ENCODE results near the gene OR4E2. TPM values are rescaled to one million over a fixed set of nuclear protein-coding genes. Genes with fewer than 3 reads are reported as not detected.
A peak's percentile ranks its signal among the peaks of the same experiment; 100 is the strongest.

The OR4E2 gene
- total and polyA plus RNA-seq, 12 donors, result not detected

- intact Hi-C loops (cut with DNase I), result no loop called here
- peaks cover 0 to 6% (median 0%) of the 10 kb centered on the region in 11 donors for H3K9me3 ChIP-seq
- no peaks in the 10 kb centered on the region for H3K4me1 ChIP-seq
- TF ChIP-seq CTCF (IDR thresholded peaks at IDR 0.05), result no peak
- no peak overlapping the region for H3K27ac ChIP-seq
- H3K4me3 ChIP-seq, result no peak overlapping the region
- DNase-seq, result no peak
- H3K36me3 ChIP-seq, result no peaks in the 10 kb centered on the region
- ATAC-seq, result no peak
- H3K27me3 ChIP-seq, result peaks cover 0 to 7% (median 0%) of the 10 kb centered on the region in 7 donors
- 68 to 73% methylated on average over 5 of the region's 5 CpGs for WGBS, 2 donors
These were observed 10.2 kb upstream of the OR4E2 start for GRCh38 chr14:21643407-21643806.

- H3K9me3 ChIP-seq, result peaks cover 0 to 12% (median 0%) of the 10 kb centered on the region in 11 donors
- H3K27me3 ChIP-seq, result peaks cover 0 to 7% (median 0%) of the 10 kb centered on the region in 7 donors
- H3K4me1 ChIP-seq, result peaks cover 0 to 4% (median 0%) of the 10 kb centered on the region in 9 donors
- H3K36me3 ChIP-seq, result no peaks in the 10 kb centered on the region
- no peak overlapping the region for H3K4me3 ChIP-seq
- no peak overlapping the region for H3K27ac ChIP-seq
- TF ChIP-seq CTCF (IDR thresholded peaks at IDR 0.05), result no peak
- no peak for DNase-seq
- intact Hi-C loops (cut with DNase I), result no loop called here
- ATAC-seq, result no peak
These were observed 6.3 kb upstream of the OR4E2 start for GRCh38 chr14:21647380-21647779.

GRCh38 chr14:21652209-21652808 lies 1.3 kb upstream of the OR4E2 start:
- Histone ChIP-seq H3K4me1 (peaks cover 0 to 11% (median 0%) of the 10 kb centered on the region in 9 donors), H3K36me3 (no peaks in the 10 kb centered on the region), H3K27ac (peak overlapping the region in 4 of 10 donors; percentile 19 to 43 (median 28)), H3K27me3 (no peaks in the 10 kb centered on the region), H3K9me3 (peaks cover 0 to 12% (median 0%) of the 10 kb centered on the region in 11 donors), H3K4me3 (no peak overlapping the region)
- DNase-seq (peak in 1 of 2 donors; percentile 6), ATAC-seq (peak in 6 of 8 donors; percentile 35 to 71 (median 53))
- intact Hi-C loops (cut with DNase I), result no loop called here
- TF ChIP-seq CTCF (IDR thresholded peaks at IDR 0.05), result no peak
- WGBS, 2 donors, result 35 to 53% methylated on average over 1 of the region's 1 CpG

GRCh38 chr14:21654215-21654614 lies 580 bp downstream of the OR4E2 start:
- Histone ChIP-seq H3K4me3 (no peak overlapping the region), H3K9me3 (peaks cover 0 to under 1% (median 0%) of the 10 kb centered on the region in 11 donors), H3K27me3 (no peaks in the 10 kb centered on the region), H3K36me3 (no peaks in the 10 kb centered on the region), H3K4me1 (peaks cover 0 to 11% (median 0%) of the 10 kb centered on the region in 9 donors), H3K27ac (no peak overlapping the region)
- DNase-seq, result no peak
- intact Hi-C loops (cut with DNase I), result no loop called here
- no peak for ATAC-seq
- 88 to 96% methylated on average over 5 of the region's 5 CpGs for WGBS, 2 donors
- no peak for TF ChIP-seq CTCF (IDR thresholded peaks at IDR 0.05)
